Renal pelvis (tissue), 12 donors: ENCODE measurements around the gene TENT5D. TPM values are rescaled to one million over a fixed set of nuclear protein-coding genes. Genes with fewer than 3 reads are reported as not detected.
"Not testable (repeated sequence)": the region's sequence is repeated elsewhere in the genome, so short reads cannot be mapped to it uniquely, and the experiment has no call there.

Experiments used
- DNase-seq: peaks from one replicate; pipeline ENCODE4 v3.0.0-alpha.2; 2013
- long read RNA-seq, 16 experiments: transcript quantifications; one replicate each; lab custom pipeline, GENCODE V29; 2026
- polyA plus RNA-seq, 3 donors: library from polyadenylated mRNA; unstranded; fragments of 120-200 nt; gene quantifications; one replicate each; pipeline ENCODE4 v1.2.1, GENCODE V29; 2013; ENCODE audit not compliant: insufficient read length in 3 of 3

TENT5D gene
- polyA plus RNA-seq: under 1 TPM; 0.04 to 0.07 (median 0.05) TPM
- long read RNA-seq, donor 1: 0 reads
- long read RNA-seq, donor 2: 0 reads
- long read RNA-seq, donor 3: 0 reads
- long read RNA-seq, donor 4: 0 reads
- long read RNA-seq, donor 5: 0 reads
- long read RNA-seq, donor 6: 0 reads
- long read RNA-seq, donor 7: 0 reads
- long read RNA-seq, donor 8: 0 reads
- long read RNA-seq, donor 9: 0 reads
- long read RNA-seq, donor 10: 0 reads
- long read RNA-seq, donor 11: 0 reads
- long read RNA-seq, donor 12: 0 reads
- long read RNA-seq, donor 13: 0 reads
- long read RNA-seq, donor 14: 0 reads
- long read RNA-seq, donor 15: 0 reads
- long read RNA-seq, donor 16: 0 reads

DNA sequence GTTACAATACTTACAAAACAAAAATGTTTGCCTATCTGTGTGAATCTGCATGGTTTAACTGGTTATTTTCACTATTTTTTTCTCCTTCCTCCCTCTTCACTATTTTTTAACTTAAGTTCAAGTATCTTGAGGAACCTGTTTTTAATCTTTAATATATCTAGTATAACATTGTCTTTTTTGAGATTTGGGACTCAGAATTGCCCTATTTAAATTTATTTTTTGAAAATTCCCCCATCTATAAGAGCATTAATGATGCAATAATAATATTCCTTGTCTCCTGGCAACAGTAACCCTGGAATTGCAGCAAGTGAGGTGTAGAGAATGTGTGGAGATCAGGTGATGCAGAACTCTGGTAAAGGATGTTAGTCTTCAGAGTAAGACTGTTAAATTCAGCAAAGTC, at the start of gene TENT5D:
Gene TENT5D, plus strand, starts transcription at position 301 of the 400 bp plus-strand sequence. CDS start 22,093 bp downstream, outside the sequence.
- no peak for DNase-seq

DNA sequence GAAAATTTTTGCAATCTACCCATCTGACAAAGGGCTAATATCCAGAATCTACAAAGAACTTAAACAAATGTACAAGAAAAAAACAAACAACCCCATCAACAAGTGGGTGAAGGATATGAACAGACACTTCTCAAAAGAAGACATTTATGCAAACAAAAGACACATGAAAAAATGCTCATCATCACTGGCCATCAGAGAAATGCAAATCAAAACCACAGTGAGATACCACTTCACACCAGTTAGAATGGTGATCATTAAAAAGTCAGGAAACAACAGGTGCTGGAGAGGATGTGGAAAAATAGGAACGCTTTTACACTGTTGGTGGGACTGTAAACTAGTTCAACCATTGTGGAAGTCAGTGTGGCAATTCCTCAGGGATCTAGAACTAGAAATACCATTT, 34.6 kb upstream of the TENT5D start:
- not testable (repeated sequence) for DNase-seq

GRCh38 chrX:80388206-80388605, 32.0 kb upstream of the TENT5D start:
- DNase-seq: no peak

GRCh38 chrX:80412042-80412441, 8.2 kb upstream of the TENT5D start:
- no peak for DNase-seq

DNA sequence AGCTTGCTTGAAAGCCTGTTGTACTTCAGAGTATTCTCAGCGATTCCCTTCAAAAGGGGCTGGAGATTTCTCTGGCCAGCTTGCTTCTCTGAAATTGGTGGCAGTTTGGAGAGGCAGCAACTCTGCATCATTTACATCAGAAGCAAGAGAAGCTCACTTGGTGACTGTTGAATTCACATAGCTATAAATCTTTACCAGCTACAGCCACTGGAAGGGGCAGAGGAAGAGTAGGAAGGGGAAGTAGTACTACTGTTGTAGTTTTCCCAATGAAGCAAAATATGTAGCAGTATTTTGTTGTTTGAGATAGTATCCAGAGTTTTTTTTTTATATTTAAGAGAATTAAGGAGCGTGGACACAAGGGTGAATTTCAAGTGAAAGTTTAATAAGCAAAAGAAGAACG, 2.8 kb downstream of the TENT5D start:
- DNase-seq: no peak

DNA sequence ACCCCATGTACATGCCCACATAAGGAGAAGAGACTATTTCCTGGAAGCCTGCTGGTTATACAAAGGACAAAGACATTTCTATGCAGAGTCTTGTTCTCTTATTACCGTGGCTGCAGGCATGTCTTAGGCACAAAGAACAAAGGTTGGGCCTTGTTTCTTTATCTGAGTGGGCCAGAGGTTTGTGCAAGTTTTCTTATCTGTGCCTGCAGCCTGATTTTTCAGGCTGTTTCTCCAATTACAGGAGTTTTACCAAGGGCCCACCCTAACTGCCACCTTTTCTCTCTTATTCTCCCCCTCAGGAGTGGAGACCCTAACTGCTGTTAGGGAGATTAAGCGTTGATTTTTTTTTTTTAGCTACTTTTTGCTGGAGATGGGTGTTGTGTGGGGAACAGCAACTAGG, 3.5 kb downstream of the TENT5D start:
- no peak for DNase-seq

DNA sequence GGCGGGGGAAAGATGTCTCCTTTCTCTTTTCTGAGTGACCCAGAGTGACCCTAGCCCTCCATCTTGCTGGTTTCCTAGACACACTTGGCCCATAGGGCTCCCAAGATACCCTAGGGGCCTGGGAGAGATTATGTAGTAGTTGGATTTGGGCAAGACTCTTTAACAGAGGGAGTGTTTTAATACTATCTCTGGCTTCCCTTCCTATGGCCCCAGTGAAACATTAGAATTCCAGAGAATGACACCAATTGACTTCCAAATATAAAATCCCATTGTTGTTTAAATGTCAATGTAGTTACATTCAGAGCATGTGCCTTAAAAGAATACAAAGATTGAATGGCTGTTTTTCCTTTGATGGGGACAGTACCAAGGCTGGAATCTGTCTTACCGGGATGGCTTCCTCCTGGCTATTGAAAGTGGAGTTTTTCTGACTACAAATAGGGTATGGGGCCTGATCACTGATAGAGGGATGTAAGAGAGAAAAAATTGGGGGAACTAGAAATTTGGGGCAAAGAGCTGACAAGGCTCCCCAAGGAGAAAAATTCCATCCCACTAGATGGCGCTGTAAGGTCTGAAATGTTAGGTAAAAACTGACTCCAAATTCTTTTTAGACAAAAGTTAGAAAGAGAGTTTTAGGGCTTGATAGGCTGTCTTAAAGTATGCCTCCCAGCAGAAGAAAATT, 10.7 kb downstream of the TENT5D start:
- no peak for DNase-seq

DNA sequence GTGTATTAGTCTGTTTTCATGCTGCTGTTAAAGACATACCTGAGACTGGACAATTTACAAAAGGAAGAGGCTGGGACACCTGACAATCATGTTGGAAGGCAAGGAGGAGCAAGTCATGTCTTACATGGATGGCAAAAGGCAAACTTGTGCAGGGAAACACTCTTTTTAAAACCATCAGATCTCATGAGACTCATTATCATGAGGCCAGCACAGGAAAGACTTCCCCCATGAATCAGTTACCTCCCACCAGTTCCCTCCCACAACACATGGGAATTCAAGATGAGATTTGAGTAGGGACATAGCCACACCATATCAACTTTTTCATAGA, 11.2 kb downstream of the TENT5D start:
- no peak for DNase-seq

GRCh38 chrX:80432441-80432840, 12.2 kb downstream of the TENT5D start:
- no peak for DNase-seq

DNA sequence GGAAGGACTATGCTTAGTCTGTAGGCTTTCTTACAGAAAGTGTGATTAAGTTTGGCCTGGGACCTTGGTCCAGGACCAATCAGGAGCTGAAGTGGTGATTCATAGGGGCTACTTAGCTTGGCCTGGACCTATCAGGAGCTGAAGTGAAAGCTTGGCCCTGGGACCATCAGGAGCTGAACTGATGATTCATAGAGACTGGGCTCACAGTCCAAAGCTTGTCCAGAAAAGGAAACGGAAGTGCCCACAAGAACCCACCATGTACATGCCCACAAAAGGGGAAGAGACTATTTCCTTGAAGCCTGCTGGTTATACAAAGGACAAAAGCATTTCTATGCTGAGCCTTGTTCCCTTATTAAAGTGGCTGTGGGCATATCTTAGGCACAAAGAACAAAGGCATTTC, 12.6 kb downstream of the TENT5D start:
- DNase-seq: no peak

DNA sequence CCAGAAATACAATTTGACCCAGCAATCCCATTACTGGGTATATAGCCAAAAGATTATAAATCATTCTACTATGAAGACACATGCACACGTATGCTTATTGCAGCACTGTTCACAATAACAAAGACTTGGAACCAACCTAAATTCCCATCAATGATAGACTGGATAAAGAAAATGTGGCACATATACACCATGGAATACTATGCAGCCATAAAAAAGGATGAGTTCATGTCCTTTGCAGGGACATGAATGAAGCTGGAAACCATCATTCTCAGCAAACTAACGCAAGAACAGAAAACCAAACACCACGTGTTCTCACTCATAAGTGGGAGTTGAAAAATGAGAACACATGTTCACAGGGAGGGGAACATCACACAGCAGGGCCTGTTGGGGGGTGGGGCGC, 47.9 kb downstream of the TENT5D start:
- DNase-seq: not testable (repeated sequence)

GRCh38 chrX:80471582-80471981, 51.3 kb downstream of the TENT5D start:
- DNase-seq: no peak

DNA sequence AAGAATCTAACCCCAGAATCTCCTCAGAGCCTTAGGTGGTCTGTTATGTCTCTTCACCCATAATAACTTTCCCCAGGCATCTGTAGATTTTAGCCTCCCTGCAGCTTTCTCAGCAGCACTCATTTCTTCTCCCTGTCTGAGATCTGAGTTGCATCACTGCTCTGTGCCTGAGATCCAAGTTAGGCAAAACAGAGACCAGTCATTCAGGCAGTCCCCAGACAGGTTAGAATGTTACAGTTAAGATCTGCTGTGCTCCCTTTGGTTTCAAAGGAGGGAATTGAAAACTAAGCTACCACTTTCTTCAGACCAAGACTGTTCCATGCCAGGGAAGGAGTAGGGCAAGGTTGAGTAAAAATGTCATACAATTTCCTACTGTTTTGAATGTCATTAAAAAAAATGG, 65.3 kb downstream of the TENT5D start:
- no peak for DNase-seq

DNA sequence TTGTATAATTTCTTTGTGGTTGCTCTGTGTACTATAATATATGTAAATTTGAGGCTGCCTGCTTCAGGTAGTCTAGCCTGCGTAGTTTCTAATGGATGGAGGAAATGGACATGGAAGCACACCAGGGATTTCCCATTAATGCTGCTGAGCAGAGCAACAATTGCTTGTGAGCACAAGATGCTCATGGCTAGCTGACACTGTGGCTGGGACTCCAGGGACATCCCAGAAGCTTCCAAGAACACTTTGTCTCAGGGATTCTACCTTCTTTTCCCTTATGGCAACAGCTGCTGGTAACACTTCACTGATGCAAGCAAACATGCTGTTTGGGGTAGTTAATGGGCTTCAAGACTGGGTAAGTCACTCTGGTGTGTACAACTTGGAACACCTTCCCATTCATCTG, 66.1 kb downstream of the TENT5D start:
- no peak for DNase-seq

GRCh38 chrX:80489166-80489565, 68.9 kb downstream of the TENT5D start:
- DNase-seq: no peak
